NB4 (cell line): ENCODE results near the gene RGS21.

ENCODE experiments used
- CTCF ChIP-seq: IDR thresholded peaks from one replicate; pipeline ENCODE4 v1.5.1; 2012; ENCODE audit warnings: low read depth, low read length
- MAX ChIP-seq: IDR thresholded peaks from 2 replicates; pipeline ENCODE4 v1.6.1; 2011; ENCODE audit warnings: low read depth, low read length
- POLR2A ChIP-seq: IDR thresholded peaks from 2 replicates; pipeline ENCODE4 v1.6.1; 2011; ENCODE audit warnings: mild to moderate bottlenecking; ENCODE audit not compliant: insufficient read length; ENCODE audit errors: extremely low read depth

GRCh38 chr1:192367436-192367835, 50.6 kb downstream of the RGS21 start:
- TF ChIP-seq CTCF = no peak
- no peak for TF ChIP-seq MAX
- no peak for TF ChIP-seq POLR2A
